WI38 (cell line): ENCODE results near the gene RNF183.

ENCODE experiments used
- H3K4me3 ChIP-seq: 2 replicates; pipeline ENCODE4 v1.5.1; 2011; ENCODE audit warnings: low read depth, mild to moderate bottlenecking, control low read depth, low read length
- CTCF ChIP-seq: IDR thresholded peaks from 2 replicates; pipeline ENCODE4 v1.5.1; 2012; ENCODE audit warnings: low read depth, mild to moderate bottlenecking, control low read depth, low read length

RNF183 gene

GRCh38 chr9:113316030-113316429 lies 12.9 kb upstream of the RNF183 start:
- H3K4me3 ChIP-seq = no peak overlapping the region
- TF ChIP-seq CTCF = no peak

- no peak overlapping the region for H3K4me3 ChIP-seq
- no peak for TF ChIP-seq CTCF
Observed at GRCh38 chr9:113315231-113315630, 12.1 kb upstream of the RNF183 start.

GRCh38 chr9:113313261-113313660 lies 10.1 kb upstream of the RNF183 start:
- no peak overlapping the region for H3K4me3 ChIP-seq
- no peak for TF ChIP-seq CTCF

GRCh38 chr9:113311961-113312360 lies 8.8 kb upstream of the RNF183 start:
- TF ChIP-seq CTCF = no peak
- H3K4me3 ChIP-seq = no peak overlapping the region

GRCh38 chr9:113310538-113310937 lies 7.4 kb upstream of the RNF183 start:
- no peak for TF ChIP-seq CTCF
- H3K4me3 ChIP-seq = no peak overlapping the region

- TF ChIP-seq CTCF = peak; percentile 64
Observed at GRCh38 chr9:113309204-113309813, 6.1 kb upstream of the RNF183 start.

GRCh38 chr9:113307396-113307975 lies 4.3 kb upstream of the RNF183 start:
- TF ChIP-seq CTCF = no peak
- H3K4me3 ChIP-seq = no peak overlapping the region

More at GRCh38 chr9:113309204-113309813, 6.1 kb upstream of the RNF183 start:
- no peak overlapping the region for H3K4me3 ChIP-seq
